DMS153 treated with DMSO at 0.1 percent for 48 hours (cell line): ENCODE data around the gene PALMD.

Source experiments
- DNase-seq: peaks from one replicate; lab custom pipeline; 2025; ENCODE audit not compliant: unreplicated experiment; lab: John Stamatoyannopoulos, UW

PALMD gene

DNA sequence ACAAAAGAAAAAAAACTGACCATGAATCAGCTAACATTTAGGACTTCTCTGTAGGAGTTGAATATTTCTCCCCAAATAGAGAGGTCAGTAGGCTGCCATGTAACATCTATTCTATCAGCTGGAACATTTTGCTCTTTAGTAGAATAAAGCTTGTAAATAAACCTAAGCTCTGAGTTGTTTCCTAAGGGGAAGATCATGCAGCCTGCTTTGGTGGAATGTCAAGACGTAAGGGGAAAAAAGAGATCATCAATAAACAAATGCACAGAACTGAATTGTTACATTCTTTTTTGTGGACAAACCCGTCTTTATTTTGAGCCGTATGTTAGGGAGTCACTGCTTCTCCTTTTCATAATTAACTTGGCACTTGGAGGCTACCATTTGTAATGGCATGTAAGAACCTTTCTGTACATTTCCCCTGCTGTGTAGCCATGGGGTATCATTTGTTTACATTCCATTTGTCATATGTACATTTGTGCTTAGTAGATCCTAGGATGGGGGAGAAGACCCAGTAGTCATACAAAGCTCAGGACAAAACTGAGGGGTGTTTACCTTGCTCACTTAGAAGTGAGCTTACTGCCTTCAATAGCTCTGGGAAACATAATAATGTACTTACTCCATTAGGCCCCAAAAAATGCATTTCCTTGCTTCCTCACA, 10.8 kb upstream of the PALMD start:
- no peak for DNase-seq

DNA sequence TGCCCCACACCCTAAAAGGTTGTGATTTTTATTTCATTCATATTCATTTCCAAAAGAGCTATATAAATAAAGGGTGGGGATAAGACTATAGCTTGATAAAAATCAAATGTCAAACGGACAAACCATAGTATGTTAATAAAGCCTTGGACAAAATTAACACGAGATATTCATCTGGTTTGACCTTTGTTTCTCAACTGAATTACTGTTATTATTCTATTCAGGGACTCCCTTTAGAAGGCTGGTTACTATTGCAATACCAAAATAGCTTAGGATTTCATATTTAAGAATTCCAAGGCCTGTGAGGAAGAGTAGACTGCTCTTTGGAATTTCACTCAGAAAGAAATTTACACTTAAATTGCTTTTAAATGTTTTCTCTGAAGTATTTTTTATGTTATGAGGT, 10.2 kb upstream of the PALMD start:
- no peak for DNase-seq

DNA sequence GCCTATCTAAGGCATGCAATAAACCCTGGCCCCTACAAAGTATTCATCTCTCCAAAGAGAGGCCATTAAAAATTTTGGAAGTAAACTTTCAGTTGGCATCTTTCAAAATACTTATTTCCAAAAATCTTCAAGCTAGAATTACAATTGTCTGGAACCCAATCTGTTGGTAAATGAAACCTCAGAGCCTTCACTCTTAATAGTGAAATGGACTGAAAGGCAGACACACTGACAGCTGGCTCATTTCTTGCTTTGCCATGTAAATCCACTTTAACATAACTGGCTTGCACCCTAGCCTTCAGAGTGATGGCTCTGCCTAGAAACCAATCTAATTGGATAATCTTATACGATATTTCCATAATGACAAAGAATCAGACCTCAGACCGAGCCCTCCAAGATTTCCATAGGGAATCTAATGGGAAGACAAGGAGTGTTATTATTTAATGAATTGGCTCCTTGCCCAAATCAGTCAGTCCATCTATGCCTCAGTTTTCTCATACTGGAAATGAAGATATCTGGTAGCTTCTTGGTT, 9.2 kb upstream of the PALMD start:
- no peak for DNase-seq

DNA sequence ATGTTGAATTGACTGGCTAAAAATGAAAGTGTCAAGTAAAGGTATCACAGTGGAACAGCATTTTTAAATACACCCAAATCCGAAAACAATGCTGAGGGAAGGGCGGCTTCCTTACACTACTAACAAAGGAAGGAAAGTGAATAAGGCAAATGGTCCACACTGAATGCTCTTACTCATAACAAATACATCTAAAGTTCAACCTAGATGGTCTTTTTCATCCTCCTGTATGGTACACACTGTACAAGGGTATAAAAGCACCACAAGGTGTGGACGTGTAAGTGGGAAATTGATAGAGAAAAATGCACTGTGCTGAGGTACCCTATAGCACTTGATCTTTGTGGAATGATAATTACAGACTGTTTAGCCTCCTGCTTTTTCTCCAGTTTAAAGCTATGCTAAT, 7.1 kb upstream of the PALMD start:
- no peak for DNase-seq

DNA sequence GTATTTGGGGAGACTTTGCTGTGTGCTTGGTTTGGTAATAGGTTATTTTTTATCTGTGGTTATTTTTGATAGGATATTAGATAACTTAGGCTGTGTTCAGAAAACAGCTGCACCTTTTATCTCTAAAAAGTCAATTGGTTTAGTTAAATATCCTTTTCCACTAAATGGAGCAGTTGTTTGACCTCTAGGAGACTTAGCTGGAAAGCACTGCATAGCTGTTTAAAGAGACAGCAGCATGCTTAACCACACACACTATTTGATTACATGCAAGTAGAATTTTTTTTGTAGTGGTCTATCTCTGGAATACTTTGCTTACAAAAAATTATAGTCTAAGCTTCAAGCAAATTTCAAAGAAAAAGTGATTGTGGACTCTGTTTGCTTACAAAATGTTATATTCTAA, 6.5 kb upstream of the PALMD start:
- DNase-seq = no peak

DNA sequence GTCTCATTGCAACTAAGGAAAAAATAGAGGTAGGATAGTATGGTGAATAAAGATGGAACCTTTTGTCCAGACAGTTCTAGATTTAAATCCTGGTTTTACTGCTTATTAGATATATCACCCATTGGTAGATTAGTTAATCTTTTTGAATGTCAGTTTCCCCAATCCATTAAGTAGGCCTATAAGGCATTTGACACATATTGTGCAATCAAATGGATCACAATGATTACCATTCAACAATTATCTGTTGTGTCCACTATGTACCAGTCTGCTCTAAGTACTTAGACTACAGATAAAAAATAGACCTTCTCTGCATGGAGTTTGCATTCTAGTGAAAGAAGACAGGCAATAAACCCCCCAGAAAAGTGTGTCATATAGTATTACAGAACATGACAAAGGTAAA, 6.0 kb upstream of the PALMD start:
- no peak for DNase-seq

DNA sequence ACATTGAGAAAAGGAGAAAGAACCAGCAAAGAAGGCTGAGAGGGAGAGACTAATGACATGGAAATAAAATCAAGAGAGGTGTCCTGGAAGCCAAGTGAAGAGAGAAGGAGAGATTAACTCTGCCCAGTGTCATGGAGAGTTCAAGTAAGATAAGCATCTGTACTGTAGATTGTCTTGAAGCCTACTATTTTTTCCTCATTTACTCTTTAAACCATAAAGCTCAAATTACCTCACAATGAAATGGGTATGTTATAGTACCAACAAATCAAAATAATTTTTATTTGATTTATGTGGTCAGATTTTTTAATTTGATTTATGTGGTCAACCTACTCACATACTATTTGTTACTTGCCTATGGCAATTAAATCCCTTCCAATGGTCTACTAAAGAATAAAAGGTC, 5.2 kb upstream of the PALMD start:
- no peak for DNase-seq

DNA sequence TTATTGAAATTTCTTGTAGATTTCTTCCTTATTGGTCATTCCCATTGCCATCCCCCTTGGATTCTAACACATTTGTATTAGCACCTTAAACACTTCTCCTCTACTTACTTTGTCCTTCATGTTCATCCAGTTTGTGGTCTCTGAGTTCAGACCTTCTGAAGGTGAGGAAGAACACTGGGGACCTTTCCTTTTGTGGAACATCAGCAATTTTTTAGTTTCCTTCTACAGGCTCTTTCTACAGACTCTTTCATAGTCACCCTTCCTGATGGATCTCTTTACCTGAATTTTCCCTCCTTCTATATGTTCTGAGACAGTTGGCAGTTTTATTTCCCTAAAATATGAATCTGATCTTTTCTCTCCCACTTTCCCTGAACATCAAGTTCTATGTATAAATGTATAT, 4.4 kb upstream of the PALMD start:
- DNase-seq = no peak

DNA sequence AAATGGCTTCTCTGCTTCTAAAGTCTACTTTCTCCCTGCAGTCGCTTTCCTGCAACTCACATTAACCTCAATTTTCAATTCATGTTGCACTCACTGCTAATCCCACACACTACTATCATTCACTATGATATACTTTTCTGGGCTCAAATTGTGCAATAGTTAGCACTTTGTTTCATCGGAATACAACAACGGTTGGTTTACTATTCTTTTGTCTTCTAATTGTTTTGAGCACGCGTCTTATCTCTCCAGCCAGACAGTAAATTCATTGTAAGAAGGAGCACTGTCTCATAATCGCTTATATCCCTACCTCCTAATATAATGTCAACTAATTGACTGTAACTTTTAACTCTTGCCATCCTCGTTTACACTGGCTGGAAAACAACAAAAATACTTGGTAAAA, 3.9 kb upstream of the PALMD start:
- DNase-seq = no peak

DNA sequence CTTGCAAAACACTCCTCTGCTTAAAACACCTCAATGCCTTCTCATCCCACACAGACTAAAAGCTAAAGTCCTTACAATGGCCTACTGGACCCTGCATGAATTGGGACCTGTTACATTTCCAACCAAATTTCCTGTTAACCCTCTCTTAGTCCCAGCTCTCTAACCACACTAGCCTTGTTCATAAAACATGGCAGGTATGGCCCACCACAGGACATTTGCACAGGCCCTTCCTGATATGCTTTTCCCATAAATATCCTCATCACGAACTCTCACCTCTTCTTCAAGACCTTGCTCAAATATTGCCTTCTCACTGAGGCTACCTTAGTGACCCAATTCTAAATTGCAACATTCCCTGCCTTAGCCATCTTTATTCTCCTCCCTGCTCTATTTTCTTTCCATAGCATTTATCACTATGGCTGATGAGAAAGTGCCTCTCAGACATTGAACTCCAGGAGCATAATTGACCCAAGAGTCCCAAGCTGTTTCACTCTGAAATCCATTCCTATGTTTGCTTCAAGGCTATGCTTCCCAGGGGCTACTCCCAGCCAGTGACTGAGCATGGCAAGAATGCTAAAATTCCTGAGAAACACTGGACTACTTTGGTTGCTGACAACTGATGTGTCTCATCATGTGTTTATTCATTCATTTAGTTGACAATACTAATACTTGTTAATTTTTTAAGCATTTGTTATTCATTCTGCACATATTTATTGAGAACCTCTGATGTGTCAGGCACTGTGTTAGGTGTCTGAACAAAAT, 2.7 kb upstream of the PALMD start:
- DNase-seq = no peak

DNA sequence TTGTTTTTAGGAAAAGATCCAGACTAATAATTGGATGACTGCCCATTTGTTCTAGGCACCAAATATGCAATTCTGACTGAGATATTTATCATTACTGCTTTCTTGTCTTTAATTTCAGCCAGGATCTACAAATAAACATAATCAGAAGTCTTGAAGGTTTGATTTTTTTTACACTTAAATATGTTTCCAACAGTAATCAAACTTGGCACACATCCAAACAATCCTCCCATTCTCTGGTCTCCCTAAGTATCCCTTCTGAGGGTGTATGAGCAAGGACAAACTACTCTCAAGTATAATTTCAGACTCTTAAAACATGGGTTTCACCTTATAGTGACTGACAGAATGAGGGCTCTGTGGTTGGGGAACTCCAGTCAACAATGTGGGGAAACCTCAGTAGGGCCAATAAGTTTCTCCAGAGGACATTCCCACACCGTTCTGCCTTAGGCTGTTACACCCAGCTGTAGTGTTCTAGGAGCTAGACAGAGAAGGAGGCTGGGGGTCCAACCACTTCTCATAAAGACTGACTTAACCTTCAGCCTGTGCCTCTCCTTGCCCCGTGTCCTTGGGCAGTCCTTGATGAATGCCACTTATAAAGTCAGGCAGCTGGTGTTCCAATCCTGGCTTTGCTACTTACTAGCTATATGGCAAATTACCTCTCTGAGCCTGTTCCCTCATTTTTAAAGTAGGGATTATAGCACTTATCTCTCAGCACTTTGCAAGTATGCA, 1.5 kb upstream of the PALMD start:
- no peak for DNase-seq

DNA sequence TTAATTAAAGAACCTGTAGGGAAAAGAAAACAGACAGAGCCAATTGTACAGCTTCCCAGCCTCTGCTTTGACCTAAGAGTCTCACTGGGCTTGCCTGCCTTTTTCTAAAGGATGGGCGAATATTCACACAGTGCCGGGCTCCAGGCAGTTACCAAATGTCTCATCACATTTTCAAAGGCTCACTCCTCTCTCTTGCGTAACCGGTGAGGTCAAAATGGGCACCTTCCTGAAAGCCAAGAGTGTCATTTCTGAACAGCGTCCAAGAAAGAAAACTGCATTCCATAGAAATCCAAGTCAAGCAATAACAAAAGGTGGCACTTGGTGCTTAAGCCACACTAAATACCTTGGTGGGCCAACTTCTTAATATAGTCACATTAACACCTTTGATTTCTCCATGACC, 710 bp upstream of the PALMD start:
- no peak for DNase-seq

DNA sequence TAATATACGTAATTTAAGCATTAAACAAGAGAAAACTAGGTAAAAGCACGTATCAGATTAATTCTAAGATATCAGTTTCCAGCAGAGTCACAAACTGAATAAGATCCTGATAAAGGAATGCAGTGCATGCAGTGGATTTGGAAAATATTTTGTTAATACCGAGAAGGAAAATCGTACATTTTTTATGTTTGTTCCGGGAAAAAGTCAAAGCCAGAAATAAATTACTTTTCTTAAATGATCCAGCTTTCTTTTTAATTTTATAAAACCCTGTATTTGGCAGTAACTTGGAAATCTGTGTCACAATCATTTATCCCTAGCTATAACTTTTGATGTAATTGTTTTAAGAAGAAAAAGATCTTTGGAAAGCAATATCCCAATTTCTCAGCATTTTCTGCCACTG, 955 bp downstream of the PALMD start:
- no peak for DNase-seq

DNA sequence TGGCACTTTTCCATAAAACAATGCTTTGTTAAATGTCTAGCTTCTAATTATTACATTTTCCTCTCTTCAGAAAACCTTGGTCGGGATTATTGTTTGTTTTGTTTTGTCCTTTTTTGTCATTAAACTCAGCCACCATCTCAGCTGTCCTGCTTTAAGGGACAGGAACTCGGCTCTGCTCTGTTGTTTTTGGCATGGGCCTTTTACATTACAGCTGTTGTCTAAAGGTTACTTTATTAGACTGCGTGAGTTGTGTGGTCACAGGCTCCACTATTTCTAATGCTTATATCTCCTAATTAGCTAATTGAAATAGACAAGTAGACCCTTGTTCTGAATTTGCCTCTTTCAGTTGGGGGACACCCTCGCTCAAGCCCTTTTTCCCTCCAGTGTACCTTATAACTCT, 1.6 kb downstream of the PALMD start:
- no peak for DNase-seq

DNA sequence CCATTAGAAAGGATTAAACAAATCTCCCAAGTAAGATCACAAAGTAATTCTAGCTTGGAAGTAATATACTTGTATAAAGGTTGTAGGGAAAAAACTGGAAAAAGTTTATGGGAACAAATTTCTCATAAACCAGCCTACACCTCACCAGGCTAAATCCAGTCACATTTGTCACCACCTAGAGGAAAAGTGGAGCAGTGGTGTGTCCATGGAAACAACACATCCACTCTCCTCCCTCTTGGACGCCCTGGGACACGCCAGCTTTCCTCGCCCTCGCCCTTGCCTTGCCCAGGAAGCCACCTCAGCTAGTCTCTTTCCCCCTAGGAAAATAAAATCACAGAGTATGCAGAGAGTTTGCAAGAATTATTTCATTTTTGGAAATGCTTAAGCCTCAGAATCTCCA, 2.2 kb downstream of the PALMD start:
- no peak for DNase-seq

DNA sequence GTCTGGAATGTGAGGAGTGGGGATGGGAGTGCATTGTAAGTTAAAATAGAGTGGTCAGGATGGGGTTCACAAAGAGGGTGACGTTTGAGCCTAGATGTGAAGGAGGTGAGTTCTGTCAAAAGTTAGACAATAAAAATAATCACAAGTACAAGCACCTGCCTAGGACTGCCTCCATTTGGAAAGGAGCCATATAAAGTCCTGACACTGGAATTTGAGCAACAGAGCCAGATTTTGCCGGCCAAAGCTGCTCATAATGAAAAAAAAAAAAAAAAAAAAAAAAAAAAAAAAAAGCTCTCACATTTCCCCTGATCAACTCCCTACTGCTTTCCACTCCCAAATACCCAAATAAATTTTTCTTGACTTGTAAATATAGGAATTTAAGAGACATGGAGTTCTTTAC, 4.1 kb downstream of the PALMD start:
- no peak for DNase-seq

DNA sequence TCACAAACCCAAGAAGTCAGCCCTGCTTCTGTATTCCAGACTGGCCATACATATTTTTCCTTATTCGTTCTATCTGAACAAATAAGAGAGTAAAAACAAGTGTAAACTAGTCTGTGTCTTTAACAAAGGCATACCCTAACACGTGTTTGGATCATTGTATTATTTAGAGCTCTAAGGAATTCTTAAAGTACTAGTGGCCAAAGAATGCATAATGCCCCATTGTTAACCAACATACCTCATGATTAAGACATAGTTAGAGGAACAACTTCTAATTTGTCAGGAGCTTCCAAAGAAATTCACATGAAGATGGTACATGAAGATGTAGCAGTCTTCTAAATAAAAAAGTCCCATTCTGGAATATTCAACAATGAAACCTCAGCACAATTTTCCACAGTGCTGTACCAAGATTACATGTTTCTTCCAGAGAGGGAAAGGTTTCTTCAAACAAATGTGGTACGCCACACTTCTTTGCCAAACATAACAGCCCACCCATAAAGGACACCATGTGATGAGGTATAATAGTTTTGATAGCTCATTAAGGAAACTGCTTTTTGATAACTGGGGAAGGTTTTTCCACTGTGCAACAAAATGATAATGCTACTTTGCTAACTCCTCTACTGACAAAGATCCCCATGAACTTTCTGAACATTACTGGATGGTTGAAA, 5.0 kb downstream of the PALMD start:
- no peak for DNase-seq

DNA sequence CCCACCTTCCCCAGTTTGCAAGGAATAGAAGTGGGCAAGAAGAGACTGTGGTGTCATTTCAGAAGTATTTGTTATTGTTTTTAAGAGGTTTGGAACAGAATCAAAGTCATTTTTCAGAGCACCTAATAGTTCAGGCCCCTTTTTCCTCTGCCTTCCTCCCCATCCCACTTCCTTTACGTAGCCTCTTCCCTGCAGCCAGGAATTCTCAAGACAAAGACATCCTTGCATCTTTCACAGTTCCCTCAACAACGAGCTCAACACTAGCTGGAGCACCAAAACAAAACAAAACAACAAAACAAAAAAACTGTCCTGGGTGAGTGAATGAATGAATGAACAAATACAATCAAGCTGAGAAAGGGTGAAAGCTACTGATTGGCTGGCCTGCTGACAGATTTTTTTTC, 7.0 kb downstream of the PALMD start:
- no peak for DNase-seq

DNA sequence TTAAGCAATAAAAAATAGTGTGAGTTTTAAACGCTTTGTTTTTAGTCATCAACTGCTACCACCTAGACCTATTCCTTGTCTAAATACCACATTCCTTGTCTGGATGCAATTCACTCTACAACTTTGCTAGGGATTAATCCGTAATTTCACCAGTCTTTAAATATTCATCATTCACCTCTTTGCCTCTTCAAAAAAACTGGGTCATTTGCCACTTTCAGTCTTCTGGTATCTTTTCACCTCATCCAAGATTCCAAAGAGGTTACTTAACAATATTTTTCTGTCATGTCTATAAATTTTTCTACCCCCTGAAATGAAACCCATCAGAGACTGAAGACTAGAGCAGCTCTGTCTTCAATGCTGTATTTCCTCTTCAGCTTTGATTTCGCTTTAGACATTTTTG, 9.5 kb downstream of the PALMD start:
- DNase-seq = no peak

DNA sequence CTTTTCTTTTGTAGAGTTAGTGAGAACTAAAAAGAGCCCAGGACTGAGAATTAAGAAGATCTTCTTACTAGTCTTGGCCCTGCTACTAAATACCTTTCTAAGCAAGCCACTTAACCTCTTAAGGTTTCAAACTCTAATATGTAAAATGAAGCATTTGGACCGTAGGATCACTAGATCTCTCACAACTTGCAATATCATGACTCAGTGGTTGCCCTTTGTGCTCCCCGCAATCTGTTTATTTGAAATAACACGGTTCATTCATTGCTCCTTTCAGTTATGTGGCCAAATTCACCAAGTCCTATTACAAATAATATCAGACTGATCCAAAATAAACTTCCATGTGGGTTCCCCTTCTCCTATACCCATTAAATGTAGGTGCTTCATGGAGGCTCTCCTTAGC, 10.8 kb downstream of the PALMD start:
- DNase-seq = no peak

DNA sequence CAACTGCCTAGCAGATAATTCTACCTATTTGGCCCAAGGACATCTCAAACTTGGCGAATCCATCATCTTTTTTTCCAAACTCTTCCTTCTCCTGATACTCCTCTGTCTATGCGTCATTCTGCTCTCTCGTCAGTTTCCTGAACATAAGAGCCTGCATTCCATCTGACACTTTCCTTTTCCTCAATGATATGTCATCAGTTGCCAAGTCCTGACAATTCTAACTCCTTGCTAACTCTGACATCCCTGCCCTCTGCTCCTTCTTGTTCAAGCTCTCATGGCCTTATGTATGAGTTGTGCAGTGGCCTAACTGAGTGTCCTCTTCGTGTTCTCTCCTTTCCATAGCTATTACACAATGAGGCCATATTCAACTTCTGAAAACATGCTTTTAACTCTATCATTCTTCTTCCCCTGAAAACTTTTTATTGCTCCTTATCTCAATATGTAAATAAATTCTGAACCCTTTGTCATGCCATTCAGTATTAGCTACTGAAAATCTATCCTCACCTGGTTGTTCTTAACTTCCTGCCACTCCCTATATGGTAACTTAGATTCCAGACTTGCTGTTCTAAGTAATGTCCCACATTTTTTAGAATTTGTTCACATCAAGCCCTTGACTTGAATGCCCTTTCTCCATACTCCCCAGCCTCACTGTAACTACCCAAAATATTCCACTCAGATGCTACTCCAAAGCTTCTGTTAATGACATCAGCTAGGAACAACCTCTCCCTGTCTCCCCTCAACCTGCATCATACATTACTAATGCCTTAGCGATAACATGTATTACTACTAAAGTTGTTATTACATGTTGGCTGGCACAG, 11.5 kb downstream of the PALMD start:
- DNase-seq = no peak
